ENCODE measurements around the gene DHX36.

Gene DHX36

DNA sequence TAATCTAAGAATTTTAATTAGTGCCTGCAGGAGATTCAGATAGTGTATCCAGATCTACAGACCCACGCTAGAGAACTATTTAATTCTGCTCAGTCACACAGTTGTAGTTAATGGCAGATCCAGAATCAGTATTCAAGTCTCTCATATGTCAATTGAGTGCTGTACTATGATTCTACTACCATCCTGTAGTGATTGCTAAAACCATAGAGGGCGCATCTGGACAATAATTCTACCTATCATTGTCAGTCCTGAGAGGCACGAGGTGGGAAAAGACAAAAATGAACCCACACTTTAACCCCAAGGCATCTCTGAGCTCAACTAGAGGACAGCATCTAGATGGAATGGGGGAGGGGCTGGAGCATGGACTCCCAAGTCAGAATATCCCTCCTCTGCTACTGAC lies 22.7 kb downstream of the DHX36 start:
- DNase-seq (ENCODE audit: low read depth) = peak; percentile 5
- H3K4me3 ChIP-seq (ENCODE audit: low read depth, low read length) = no peak overlapping the region
- TF ChIP-seq, protein P1, sequence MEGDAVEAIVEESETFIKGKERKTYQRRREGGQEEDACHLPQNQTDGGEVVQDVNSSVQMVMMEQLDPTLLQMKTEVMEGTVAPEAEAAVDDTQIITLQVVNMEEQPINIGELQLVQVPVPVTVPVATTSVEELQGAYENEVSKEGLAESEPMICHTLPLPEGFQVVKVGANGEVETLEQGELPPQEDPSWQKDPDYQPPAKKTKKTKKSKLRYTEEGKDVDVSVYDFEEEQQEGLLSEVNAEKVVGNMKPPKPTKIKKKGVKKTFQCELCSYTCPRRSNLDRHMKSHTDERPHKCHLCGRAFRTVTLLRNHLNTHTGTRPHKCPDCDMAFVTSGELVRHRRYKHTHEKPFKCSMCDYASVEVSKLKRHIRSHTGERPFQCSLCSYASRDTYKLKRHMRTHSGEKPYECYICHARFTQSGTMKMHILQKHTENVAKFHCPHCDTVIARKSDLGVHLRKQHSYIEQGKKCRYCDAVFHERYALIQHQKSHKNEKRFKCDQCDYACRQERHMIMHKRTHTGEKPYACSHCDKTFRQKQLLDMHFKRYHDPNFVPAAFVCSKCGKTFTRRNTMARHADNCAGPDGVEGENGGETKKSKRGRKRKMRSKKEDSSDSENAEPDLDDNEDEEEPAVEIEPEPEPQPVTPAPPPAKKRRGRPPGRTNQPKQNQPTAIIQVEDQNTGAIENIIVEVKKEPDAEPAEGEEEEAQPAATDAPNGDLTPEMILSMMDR (conservative IDR thresholded peaks at IDR 0.05; ENCODE audit: low read depth, low read length) = peak; percentile 6

DNA sequence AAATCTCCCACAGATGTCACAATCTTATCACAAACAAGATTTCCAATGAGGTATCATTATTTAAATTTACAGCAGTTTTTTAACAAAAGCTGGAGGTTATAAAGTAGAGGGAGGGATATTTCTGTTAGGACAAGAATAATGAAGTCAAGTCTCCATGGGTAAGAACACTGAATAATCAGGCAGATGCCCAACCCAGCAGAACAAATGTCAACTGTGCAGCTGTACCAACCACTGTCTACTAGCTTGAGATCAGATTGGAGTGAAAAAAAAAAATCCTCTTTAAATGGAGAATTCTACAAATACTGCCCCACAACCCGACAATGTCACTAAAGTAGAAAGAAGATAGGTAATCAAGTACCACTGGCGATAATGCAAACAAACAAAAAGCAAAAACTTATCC lies 30.3 kb downstream of the DHX36 start:
- TF ChIP-seq, protein P1 (conservative IDR thresholded peaks at IDR 0.05; ENCODE audit: low read depth, low read length) = no peak
- DNase-seq (ENCODE audit: low read depth) = no peak
- no peak overlapping the region for H3K4me3 ChIP-seq (ENCODE audit: low read depth, low read length)

DNA sequence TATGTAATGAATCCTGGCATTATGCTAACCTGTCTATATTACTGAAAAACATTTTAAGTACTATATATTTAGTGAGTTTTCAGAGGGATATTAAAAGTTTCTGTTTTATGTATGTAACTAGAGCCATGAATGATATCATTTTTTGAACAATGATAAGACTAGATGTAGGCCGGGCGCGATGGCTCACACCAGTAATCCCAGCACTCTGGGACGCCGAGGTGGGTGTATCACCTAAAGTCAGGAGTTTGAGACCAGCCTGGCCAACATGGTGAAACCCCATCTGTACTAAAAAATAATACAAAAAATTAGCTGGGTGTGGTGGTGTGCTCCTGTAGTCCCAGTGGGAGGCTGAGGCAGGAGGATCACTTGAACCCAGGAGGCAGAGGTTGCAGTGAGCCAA lies 34.1 kb downstream of the DHX36 start:
- TF ChIP-seq, protein P1 (conservative IDR thresholded peaks at IDR 0.05; ENCODE audit: low read depth, low read length) = no peak

DNA sequence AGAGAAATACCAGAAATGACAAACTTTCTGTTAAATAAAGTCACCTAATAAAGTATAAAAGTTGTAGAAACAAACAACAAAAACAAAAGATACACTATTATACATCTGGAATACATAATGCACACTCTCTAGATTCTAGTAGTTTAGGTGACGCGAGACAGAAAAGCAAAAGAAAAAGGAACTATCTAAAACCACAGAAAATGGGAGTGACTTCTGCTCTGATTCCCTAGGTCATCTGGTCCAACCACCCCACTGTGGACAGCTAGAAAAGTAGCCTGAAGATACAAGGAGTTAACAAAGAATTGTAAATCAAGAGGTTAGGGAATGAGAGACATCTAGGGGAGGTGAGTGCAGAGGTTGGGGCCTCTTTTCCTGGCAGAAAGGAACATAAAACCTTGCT lies 39.1 kb downstream of the DHX36 start:
- TF ChIP-seq, protein P1 (conservative IDR thresholded peaks at IDR 0.05; ENCODE audit: low read depth, low read length) = no peak
- DNase-seq (ENCODE audit: low read depth) = no peak
- no peak overlapping the region for H3K4me3 ChIP-seq (ENCODE audit: low read depth, low read length)

More for the DNA sequence above, 34.1 kb downstream of the DHX36 start:
- DNase-seq (ENCODE audit: low read depth) = no peak
- H3K4me3 ChIP-seq (ENCODE audit: low read depth, low read length) = no peak overlapping the region

DNA sequence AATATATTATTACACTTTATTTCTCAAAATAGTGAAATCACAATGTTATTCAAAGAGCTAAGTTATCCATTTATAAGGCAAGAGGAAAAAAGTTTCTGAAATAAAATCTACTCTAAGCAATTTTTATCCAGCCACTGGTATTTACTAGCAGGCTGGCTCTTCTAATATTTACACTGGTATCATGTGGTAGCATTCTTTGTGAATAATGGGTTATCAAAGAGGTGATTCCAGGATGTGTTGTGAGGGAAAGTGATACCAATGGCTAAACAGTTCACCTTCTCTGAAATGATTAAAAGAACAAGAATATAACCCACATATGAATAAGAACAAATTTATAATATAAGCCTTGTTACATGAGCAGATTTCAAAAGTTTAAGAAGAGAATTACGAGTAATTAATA lies 44.1 kb downstream of the DHX36 start:
- no peak for DNase-seq (ENCODE audit: low read depth)
- TF ChIP-seq, protein P1 (conservative IDR thresholded peaks at IDR 0.05; ENCODE audit: low read depth, low read length) = no peak
- no peak overlapping the region for H3K4me3 ChIP-seq (ENCODE audit: low read depth, low read length)

DNA sequence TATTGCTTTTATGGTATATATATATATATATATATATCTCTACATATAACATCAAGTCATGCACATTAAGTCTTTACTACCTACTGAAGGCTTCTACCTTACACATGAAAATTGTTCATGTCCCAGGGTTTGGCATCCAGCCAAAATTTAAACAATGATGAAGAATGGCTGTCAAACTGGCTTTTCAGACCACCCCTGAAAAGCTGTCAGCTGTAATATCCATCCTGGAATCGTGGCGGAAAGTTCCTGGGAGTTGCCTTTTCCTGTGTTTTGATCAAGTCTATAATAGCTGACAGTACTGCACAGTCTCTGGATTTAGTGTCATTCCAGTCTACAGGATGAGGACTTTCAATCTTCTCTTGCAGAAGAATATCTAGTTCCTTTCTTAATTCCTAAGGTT lies 48.3 kb downstream of the DHX36 start:
- DNase-seq (ENCODE audit: low read depth) = no peak
- H3K4me3 ChIP-seq (ENCODE audit: low read depth, low read length) = no peak overlapping the region
- TF ChIP-seq, protein P1 (conservative IDR thresholded peaks at IDR 0.05; ENCODE audit: low read depth, low read length) = no peak

DNA sequence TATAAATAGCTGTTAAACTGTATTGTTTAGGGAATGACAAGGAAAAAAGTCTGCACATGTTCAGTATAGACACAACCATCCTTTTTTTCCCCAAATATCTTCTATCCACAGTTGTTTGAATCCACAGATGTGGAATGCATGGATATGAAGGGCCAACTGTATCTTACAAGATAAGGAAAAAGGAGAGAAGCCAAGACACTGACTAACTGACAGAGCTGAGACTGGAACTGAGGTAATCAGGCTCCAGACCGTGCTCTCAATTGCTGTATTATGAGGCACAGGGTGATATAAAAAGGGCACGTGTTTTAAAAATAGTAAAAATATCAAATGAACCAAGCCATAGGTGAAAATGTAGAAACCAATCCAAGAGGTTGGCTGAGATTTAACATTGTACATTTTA lies 49.0 kb downstream of the DHX36 start:
- no peak overlapping the region for H3K4me3 ChIP-seq (ENCODE audit: low read depth, low read length)
- no peak for DNase-seq (ENCODE audit: low read depth)
- TF ChIP-seq, protein P1 (conservative IDR thresholded peaks at IDR 0.05; ENCODE audit: low read depth, low read length) = no peak

Measured in choroid plexus epithelial cell (primary cell).